Stimulated activated CD8-positive, alpha-beta memory T cell treated with anti-CD3 and anti-CD28 coated beads, Interleukin-12 subunit alpha, Interleukin-12 subunit beta, amount 100 ng/mL, for 1 hour (primary cell): ENCODE measurements around the gene ALDH8A1.

Experiments
- DNase-seq: peaks from one replicate; pipeline ENCODE4 v3.0.0-alpha.2; 2020; ENCODE audit warnings: low read depth

Gene ALDH8A1, protein sequence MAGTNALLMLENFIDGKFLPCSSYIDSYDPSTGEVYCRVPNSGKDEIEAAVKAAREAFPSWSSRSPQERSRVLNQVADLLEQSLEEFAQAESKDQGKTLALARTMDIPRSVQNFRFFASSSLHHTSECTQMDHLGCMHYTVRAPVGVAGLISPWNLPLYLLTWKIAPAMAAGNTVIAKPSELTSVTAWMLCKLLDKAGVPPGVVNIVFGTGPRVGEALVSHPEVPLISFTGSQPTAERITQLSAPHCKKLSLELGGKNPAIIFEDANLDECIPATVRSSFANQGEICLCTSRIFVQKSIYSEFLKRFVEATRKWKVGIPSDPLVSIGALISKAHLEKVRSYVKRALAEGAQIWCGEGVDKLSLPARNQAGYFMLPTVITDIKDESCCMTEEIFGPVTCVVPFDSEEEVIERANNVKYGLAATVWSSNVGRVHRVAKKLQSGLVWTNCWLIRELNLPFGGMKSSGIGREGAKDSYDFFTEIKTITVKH

DNA sequence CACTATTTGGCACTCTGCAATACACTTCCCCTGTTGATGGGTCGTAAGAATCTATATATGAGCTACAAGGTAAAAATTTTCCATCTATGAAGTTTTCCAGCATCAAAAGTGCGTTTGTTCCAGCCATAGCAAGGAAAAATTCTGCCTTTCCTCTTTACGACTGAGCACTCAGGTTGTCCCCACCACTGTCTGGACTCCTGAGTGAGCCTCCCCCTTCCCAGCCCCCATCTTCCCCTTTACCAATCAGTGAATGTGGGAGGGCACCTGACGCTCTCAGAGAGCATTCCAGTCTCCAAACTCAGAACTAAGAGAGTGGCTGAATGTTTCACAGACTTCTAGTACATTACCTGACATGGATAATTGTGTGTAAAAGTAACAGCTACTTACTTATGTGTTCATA, at the start of gene ALDH8A1:
ALDH8A1 (minus strand) TSS at position 175 of the 400 bp plus-strand sequence; CDS start at position 127, 48 bp downstream.
- no peak for DNase-seq

DNA sequence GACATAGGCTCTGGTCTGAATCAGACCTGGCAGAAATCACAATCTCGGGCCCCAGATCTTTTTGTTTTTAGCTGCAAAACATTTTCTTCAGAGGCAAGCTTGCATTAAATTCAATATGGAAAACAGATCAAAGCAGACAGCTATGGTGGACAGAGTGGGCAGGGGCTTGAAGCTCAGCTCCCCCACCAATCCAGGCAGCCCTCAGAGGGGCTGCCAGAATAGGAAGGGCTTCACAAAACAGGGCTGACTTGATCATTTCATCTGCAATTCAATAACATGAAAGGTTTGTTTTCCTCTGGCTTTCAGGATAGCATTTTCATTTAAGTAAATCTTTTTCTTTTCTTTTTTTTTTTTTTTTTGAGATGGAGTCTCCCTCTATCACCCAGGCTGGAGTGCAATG, 49.2 kb upstream of the ALDH8A1 start:
- no peak for DNase-seq

DNA sequence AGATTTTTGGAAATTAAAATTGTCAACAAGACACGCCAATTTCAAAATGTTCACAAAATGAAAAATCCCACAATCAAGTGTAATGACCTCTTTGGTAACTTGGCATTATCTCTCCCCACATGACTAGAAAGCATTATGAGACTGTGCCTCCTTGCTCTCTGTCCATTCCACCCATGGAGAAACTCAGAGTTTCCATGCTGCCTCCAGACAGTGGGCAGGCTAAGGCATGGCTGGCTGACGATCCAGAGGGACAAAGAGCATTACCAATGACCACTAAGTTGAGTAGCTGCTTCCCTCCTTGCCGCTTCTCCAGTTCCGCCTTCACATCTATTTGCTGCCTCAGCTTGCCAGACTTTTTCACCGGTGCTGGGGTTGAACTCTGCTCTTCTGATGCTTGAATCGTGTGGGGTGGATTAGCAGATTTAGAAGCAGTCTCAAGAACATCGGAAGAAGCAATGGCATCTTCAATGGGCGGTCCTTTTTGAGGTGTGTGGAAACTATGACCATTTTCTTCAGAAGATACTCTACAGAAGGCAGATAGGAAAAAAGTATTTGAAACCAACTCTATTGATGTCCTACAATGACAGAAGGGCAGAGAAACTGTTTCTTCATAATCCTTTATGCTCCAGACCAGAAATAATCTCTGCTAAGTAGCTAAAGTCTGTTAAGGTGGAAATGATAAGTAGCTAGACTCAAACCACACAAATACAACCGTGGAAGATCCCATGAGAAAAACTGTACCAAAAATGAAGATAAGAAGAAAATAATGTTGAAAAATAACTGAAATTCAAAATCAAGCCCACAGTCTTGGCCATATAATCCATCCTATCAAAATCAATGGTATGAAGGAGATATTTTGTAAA, 47.5 kb upstream of the ALDH8A1 start:
- no peak for DNase-seq

DNA sequence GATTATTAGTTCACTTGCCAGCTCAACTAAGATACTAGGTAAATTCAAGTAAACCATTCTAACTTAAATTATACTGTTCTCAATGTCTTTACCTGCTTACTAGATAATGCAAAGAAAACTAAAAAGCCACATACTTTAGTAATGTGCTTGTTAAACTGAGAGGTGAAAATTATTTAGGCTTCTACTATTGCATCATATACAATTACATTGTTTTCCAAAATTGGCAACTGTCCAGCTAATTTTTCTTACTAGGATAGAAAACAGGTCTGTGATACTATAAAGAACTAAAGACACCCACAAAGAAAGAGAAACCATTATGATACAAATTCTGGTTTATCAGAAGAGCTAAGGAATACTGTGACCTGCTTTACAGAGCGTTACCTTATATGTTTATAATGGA, 45.6 kb upstream of the ALDH8A1 start:
- no peak for DNase-seq

DNA sequence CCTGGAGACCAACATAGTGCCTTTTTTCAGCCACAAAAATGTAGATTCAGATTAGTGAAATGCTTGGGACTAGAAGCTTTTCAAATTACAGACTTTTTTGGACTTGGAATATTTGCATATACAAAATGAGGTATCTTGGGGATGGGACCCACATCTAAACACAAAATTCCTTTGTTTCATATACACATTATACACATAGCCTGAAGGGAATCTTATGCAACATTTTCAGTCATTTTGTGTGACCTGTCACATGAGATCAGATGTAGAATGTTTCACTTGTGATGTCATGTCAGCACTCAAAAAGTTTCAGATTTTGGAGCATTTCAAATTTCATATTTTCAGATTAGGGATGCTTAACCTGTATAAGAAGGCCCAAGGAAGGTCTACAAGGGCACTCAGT, 44.5 kb upstream of the ALDH8A1 start:
- no peak for DNase-seq

DNA sequence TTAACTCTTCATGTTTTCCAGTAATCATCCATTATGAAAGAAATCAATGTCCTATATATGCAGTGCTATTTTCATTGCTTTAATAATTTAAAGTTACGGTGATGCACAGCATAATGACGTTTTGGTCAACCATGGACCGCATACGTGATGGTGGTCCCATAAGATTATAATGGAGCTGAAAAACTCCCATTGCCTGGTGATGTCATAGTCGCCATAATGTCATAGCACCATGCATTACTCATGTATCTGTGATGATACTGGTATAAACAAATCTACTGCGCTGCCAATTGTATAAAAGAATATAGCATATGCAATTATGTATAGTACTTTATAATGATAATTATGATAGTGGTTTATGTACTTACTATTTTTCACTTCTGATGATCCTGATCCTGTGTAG, 42.3 kb upstream of the ALDH8A1 start:
- no peak for DNase-seq

DNA sequence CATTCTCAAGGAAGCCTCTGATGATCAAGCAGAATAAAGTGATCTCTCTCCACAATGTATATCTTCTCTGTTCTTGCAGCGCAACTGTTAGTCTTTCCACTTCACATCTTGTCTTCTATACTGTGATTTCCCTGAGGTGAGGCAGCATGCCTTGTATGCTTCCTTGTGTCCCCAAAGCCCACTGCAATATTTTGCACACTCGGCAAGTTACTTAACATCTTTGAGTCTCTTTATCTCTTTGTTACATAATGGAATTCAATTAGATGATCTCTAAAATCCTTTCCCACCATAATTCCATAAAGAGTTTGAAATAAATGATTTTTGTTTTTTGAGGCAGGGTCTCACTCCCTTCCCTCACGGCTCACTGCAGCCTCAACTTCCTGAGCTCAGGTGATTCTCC, 40.4 kb upstream of the ALDH8A1 start:
- DNase-seq = no peak

DNA sequence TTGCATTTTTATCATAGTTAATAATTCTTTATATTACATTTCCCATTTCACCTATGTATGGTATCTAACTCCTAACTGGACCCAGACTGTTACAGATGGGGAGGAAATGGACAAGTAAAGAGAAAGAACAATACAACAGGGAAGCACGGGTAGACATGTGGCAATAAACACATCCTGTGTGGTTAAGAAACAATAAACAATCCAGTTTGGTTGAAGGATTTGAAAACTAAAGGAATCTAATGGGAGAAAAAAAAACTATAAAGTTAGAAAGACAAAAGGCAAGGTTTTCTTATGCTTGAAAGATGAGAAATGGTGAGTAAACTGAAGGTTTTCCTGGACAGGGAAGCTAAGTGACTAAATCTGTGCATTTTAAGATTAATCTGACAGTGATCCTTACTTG, 34.9 kb upstream of the ALDH8A1 start:
- no peak for DNase-seq

DNA sequence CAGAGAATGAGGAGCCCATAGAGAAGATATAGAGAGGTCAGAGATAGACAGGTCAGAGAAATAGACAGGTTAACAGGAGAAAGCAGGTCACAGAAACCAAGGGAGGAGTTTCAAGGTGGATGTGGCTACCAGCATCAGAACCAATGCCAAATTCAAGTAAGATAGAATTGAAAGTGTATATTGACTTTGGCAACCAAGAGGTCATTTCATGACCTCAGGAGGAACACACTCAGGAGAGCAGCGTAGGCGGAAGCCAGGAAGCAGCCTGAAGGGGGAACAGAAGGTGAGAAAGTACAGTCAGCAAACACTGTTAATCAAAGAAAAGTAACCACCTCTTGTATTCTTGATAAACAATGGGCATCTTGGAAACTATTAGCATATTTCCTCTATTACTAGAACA, 33.9 kb upstream of the ALDH8A1 start:
- DNase-seq = no peak

DNA sequence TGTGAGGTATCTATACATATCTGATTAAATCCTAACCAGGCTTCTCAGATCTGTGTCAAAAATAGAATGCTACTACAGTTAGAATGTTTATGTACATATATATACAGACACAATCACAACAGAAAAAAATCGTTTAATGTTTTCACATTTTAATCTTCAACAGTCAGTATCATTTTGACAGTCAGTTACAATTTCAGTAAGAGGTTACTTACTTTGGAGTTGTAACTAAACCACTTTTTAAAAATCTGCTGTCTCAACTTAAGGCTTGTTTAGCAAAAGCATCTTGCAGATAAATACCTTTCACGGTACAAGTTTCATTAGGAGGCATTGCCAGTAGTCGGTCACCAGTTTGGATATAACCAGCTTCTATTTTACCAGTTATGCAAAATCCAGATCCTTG, 32.3 kb upstream of the ALDH8A1 start:
- no peak for DNase-seq

DNA sequence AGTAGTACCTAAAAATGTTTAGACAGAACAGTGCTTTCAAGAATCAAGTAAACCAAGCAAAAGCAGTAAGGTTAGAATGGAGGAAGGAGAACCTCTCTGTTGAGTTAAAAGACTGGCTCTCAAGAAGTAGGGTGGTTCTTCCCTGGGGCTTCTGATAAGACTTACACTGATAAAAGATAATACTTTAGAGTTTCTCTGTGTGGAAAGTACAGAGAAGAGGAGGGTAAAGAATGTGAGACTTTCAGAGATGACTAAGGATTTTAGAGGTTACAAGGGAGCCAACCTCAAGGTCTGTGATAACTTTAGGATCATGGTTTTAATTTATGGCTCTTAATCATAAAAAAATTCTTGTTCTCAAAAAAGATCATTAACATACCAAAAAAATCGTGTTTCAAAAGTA, 30.9 kb upstream of the ALDH8A1 start:
- DNase-seq = no peak

DNA sequence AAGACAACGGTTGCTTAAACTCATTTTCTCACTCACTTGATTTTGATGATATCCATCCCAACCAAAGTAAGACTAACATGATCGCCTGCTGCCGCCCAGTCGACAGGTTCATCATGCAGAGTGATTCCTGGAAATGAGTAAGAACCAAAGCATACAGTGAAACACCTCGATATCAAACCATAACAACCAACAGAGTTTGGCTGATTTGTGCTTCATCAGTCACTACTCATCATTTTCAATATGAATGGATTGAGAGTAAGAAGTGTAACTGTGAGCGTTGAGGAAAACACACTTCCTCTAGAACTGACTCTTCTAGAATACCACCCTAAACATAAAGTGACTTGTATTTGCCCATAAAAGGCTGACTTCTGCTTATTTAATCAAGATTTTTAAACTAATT, 29.2 kb upstream of the ALDH8A1 start:
- DNase-seq = no peak

DNA sequence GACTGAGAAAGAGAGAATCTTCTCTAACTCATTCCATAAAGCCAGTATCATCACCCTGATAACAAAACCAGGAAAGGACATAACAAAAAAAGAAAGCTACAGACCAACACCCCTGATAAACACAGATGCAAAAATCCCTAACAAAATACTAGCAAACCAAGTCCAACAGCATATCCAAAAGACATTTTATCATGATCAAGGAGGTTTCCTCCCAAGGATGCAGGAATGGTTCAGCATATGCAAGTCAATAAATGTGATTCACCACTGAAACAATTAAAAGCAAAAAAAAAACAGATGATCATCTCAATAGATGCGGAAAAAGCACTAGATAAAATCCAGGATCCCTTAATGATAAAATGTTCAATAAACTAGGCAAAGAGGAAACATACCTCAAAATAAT, 24.5 kb upstream of the ALDH8A1 start:
- DNase-seq = no peak

DNA sequence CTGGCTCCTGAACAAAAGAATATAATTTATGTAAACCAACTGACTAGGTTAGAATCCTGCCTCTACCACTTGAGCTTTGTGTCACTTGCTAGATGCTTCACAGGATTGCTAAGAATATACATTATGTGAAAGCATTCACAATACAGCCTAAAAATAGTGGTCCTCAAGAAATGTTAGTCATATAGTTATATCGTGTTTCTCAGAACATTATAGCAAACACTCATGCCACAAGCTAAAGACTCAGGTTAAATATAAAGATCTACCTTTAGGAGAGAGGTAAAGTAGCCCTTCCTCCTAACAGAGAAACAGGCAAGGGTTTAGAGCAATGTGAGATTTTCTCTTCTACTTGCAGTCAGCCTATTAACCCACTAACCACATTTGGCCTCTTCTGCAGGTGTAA, 17.8 kb upstream of the ALDH8A1 start:
- no peak for DNase-seq

DNA sequence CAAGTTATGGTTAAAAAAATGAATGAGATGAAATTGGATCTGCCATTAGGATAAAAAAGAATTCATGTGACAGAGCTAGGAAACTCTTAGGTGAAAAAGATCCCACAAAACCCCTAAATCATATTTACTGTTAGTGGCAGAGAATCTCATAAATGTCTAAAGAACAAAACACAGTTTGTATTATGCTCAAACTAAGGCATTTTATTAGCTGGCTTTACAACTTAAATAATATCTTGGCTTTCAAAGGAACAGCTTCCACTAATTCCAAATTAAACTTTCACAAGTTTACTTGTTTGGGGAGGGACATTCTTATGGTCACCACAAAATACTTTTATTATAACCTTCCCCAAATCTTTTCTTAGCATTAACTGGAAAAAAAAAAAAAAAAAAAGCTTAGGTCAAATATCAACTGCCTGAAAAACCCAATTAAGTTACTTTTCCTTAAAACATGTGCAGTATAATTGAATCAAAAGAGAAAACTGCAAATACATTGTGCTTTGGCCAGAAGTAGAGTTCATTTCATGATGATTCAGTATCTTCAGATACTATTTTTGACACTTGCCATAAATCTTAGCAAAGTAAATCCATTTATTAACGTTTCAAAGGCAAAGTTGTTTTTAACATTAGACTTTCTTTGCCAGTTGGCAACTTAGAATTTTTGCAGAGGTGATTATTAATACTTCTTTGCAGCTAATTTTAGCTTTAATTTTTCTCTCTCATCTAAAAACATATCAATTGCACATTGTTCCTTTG, 14.7 kb upstream of the ALDH8A1 start:
- no peak for DNase-seq

DNA sequence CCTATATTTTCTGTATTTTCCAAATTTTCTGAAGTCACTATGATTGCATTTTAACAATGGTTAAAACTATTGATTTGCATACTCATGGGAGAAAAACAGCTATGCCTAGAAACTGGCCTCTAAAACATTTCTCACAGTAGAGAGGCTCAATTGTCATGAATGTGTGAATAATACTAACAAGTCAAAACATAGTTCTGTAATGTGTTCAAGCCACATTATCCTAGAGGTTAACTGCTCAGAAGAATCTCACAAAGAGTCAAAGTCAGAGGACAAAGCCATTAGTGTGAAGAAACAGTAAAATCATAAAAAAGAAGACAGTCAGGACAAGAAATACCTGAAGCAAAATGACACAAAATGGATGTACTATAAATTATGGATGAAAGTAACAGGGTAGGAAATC, 12.5 kb upstream of the ALDH8A1 start:
- DNase-seq = no peak

DNA sequence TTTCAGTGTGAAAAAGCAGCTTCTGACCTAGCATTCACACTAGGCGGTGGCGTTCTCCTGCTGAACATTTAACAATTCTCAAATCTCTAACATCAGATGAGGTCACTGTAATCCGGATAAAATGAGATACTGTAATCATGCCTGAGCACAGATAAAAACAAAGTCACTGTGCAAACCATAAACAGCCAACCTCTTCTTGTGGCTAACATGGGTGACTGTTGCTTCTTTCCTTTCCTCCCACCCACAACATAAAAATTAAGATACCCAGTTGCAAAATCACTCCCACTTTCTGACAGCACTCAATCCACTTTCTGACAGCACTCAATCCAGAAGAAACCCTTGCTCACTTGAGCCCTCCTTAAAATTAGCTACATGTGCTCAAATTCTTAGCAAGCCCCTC, 11.5 kb upstream of the ALDH8A1 start:
- DNase-seq = no peak

DNA sequence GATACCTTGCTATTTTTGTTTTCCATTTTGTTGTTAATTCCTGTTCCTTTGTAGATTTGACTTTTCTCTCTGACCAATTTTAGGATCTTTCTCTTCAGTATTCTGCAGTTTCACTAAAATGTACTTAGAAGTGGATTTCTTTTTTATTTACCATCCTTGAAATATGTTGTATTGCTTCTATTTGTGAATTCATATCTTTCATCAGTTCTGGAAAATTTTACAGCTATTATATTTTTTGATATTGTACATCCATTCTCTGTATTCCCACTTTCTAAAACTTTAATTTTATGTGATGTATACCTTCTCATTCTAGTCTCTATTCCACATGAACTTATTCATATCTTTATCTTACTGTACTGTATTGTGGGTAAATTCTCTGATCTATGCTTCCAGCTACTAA, 9.7 kb upstream of the ALDH8A1 start:
- DNase-seq = no peak

DNA sequence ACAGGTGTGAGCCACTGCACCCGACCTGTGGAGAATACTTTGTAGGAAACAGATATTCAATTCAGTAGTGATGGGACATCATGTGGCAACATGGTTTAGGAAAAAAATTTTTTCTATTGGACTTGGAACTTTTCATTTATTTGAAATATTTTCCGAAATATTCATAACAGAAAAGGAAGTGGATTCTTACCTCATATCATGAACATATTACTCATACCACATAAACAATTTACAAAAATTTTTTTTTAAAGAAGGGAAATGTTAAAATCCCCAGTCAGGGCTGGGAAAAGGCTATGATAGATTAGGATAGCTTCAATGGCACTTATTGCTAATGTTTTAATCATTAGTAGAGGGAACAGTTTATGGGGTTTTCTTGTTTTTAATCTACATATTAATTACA, 6.8 kb upstream of the ALDH8A1 start:
- DNase-seq = no peak

DNA sequence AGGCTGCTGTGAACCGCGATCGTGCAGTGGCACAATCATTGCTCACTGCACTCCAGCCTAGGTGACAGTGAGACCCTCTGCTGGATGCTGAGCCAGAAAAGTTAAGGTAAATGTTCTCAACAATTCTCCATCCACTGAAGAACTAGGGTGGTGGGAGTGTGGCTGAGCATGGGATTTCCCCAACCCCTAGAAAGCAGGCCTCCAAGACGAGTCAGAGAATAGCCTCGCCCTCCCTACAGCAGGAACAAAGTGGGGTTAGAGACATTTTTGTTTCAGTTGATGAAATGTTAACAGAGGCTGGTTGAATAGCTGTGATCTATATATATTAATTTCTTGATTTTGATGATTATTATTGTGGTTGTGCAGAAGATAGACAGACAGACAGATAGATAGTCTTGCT, 6.1 kb upstream of the ALDH8A1 start:
- no peak for DNase-seq

DNA sequence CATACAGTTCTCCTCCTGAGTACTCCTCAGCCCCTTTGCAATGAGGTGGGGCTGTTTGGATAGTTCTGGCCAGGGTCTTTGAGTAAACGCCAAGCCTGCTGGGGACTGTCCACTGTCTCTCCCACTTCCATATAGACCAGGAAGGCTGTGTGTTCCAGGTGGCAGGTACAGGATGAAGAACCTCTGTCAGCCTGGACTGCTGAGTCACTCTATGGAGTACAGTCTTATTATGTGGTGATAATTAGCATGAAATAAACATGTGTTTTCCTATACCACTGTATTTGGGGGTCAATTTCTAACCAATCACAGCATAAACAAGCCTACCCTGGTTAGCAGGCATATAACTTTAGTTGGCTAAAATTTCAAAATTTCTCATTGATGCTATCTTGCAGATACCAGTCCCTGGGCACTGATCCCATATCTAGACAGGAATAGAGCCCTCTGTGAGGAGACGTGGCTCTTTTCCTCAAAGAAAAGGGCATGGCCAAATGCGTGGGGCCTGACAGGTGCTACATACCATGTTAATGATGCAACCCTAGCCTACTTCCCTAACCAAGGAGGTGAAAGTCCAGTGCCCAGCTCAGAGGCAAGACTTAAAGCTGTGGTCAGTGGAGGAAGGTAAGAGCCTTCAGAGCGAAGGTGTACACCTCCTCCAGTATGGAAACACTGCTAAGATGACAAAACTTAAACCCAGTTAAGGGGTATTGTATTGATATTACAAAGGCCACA, 4.5 kb upstream of the ALDH8A1 start:
- no peak for DNase-seq
